Panc1 (cell line): Measurements from ENCODE around the gene GRHL1. TPM values are rescaled to one million over a fixed set of nuclear protein-coding genes. Genes with fewer than 3 reads are reported as not detected.

Experiments
- ATAC-seq: fragments of 200-7000 bp; cut with Tn5 transposase; 2 replicates; pipeline ENCODE4 v1.9.1; 2020; ENCODE audit warnings: mild to moderate bottlenecking, moderate library complexity
- BruUV-seq: library from RNA; stranded (reverse); fragments of 400-500 nt; replicated peaks from 2 replicates; lab custom pipeline; 2021; lab: Mats Ljungman, UMichigan
- CTCF ChIA-PET: fragments of 300-600 bp; sonication (Branson Sonifier 250); formaldehyde crosslinking; loops from one replicate; lab custom pipeline; 2022; ENCODE audit warnings: antibody characterized with exemption; lab: Charles Lee
- POLR2A ChIA-PET: fragments of 300-600 bp; sonication (Branson Sonifier 250); formaldehyde crosslinking; loops from one replicate; lab custom pipeline; 2022; ENCODE audit warnings: antibody characterized with exemption; lab: Charles Lee
- DNase-seq: peaks from one replicate; pipeline ENCODE4 v3.0.0-alpha.2; 2010; ENCODE audit warnings: low read depth, low spot score
- H3K27ac ChIP-seq: 2 replicates; pipeline ENCODE4 v1.5.1; 2011; ENCODE audit warnings: mild to moderate bottlenecking, low read length, inconsistent platforms
- H3K27me3 ChIP-seq: fragments of 200-500 bp; sonication (Bioruptor generic); 2 replicates; pipeline ENCODE4 v1.6.0; 2014; ENCODE audit warnings: low read length, inconsistent platforms; ENCODE audit not compliant: control insufficient read depth, insufficient read depth
- H3K36me3 ChIP-seq: fragments of 200-500 bp; sonication (Bioruptor generic); 2 replicates; pipeline ENCODE4 v1.5.1; 2014; ENCODE audit warnings: inconsistent platforms, mild to moderate bottlenecking, low read length, moderate library complexity; ENCODE audit not compliant: control insufficient read depth, insufficient read depth
- H3K4me1 ChIP-seq: 2 replicates; pipeline ENCODE4 v1.5.1; 2011; ENCODE audit warnings: inconsistent platforms, mild to moderate bottlenecking, low read length, moderate library complexity; ENCODE audit not compliant: control insufficient read depth, insufficient read depth
- H3K4me3 ChIP-seq, 2 experiments: 2 replicates each; pipeline ENCODE4 v1.5.1; 2011 to 2012; ENCODE audit warnings: low read depth in 2 of 2, low read length in 2 of 2, mild to moderate bottlenecking in 2 of 2, inconsistent platforms in 1 of 2, moderate library complexity in 1 of 2
- H3K9me3 ChIP-seq: fragments of 200-500 bp; sonication (Bioruptor generic); 2 replicates; pipeline ENCODE4 v1.5.1; 2014; ENCODE audit warnings: low read depth, mild to moderate bottlenecking, inconsistent platforms, low read length, moderate library complexity; ENCODE audit not compliant: control insufficient read depth, insufficient read depth
- CTCF ChIP-seq: fragments of 450-650 bp; IDR thresholded peaks from 2 replicates; pipeline ENCODE4 v1.5.1; 2017; ENCODE audit warnings: mild to moderate bottlenecking
- POLR2AphosphoS5 ChIP-seq: IDR thresholded peaks from 2 replicates; pipeline ENCODE4 v1.6.1; 2012; ENCODE audit warnings: mild to moderate bottlenecking, low read depth, low read length, moderate library complexity
- SIN3A ChIP-seq: IDR thresholded peaks from 2 replicates; pipeline ENCODE4 v1.6.1; 2012; ENCODE audit warnings: low read depth, mild to moderate bottlenecking, low read length, moderate library complexity, borderline replicate concordance; ENCODE audit not compliant: insufficient read depth
- TCF7L2 ChIP-seq: IDR thresholded peaks from 2 replicates; pipeline ENCODE4 v1.6.1; 2011; ENCODE audit warnings: mild to moderate bottlenecking, low read depth, low read length, inconsistent platforms
- in situ Hi-C: cut with HindIII; loops from 2 replicates; pipeline ENCODE4 v1.10.0; 2016; ENCODE audit warnings: low sequenced_read_pairs, low pct_unique_long_range_greater_than_20kb
- intact Hi-C: fragments of 100-400 bp; cut with micrococcal nuclease; formaldehyde crosslinking; loops from one replicate; pipeline ENCODE4 v1.10.0; 2022; ENCODE audit not compliant: unreplicated experiment
- total RNA-seq: library from RNA; stranded (reverse); gene quantifications from one replicate; pipeline ENCODE4 v1.2.1, GENCODE V29; 2021; ENCODE audit not compliant: unreplicated experiment
- TF ChIP-seq, protein P1 (sequence below), 2 experiments: IDR thresholded peaks; 2 replicates each; pipeline ENCODE4 v1.6.1; 2011 to 2012; ENCODE audit warnings: low read depth in 2 of 2, control low read depth in 1 of 2, low read length in 1 of 2, mild to moderate bottlenecking in 1 of 2, moderate library complexity in 1 of 2; ENCODE audit not compliant: insufficient read depth in 1 of 2

Gene GRHL1
- total RNA-seq, 1 experiment from 2014 or later = 4.7 TPM

DNA sequence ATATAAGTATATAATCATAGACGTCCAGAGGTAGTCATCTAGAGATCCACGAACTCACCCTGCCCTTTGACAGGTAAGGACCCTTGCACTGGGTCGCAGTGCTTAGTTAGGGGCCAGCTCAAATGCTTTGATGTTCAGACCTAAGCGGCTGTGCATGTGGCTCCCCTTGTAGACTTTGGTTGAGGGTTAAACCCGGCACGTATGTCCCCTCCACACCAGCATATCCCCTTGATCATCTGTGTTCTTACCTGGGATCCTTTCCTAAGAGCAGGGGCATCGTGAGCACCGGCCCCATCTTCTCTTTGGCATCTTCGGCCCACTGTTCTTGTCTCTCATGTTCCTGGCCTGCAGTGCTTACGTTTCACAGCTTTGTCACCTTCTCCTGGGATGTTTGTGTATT is 31.4 kb downstream of the GRHL1 start:
- Histone ChIP-seq H3K9me3 (no peaks in the 10 kb centered on the region), H3K4me3 (no peak overlapping the region), H3K4me1 (no peaks in the 10 kb centered on the region), H3K27ac (no peak overlapping the region), H3K27me3 (no peaks in the 10 kb centered on the region), H3K36me3 (no peaks in the 10 kb centered on the region)
- POLR2A ChIA-PET = interaction anchor here (0.6 to 0.7 kb wide), 2 partner anchors 19 to 183 kb away, joined by 3 read pairs; no protein-coding TSS in a partner anchor
- CTCF ChIA-PET = interaction anchor here (0.7 to 1.7 kb wide), 2 partner anchors 53 to 62 kb away, joined by 5 to 10 read pairs; no protein-coding TSS in a partner anchor
- intact Hi-C loops (loop anchor here (5.0 kb wide), 1 partner anchor 64 kb away; no protein-coding TSS in a partner anchor), in situ Hi-C loops (no loop called here)
- TF ChIP-seq, protein P1, sequence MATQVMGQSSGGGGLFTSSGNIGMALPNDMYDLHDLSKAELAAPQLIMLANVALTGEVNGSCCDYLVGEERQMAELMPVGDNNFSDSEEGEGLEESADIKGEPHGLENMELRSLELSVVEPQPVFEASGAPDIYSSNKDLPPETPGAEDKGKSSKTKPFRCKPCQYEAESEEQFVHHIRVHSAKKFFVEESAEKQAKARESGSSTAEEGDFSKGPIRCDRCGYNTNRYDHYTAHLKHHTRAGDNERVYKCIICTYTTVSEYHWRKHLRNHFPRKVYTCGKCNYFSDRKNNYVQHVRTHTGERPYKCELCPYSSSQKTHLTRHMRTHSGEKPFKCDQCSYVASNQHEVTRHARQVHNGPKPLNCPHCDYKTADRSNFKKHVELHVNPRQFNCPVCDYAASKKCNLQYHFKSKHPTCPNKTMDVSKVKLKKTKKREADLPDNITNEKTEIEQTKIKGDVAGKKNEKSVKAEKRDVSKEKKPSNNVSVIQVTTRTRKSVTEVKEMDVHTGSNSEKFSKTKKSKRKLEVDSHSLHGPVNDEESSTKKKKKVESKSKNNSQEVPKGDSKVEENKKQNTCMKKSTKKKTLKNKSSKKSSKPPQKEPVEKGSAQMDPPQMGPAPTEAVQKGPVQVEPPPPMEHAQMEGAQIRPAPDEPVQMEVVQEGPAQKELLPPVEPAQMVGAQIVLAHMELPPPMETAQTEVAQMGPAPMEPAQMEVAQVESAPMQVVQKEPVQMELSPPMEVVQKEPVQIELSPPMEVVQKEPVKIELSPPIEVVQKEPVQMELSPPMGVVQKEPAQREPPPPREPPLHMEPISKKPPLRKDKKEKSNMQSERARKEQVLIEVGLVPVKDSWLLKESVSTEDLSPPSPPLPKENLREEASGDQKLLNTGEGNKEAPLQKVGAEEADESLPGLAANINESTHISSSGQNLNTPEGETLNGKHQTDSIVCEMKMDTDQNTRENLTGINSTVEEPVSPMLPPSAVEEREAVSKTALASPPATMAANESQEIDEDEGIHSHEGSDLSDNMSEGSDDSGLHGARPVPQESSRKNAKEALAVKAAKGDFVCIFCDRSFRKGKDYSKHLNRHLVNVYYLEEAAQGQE (IDR thresholded peaks at IDR 0.05; ENCODE audit: insufficient read depth in 1 of 2, low read depth in 2 of 2, low read length in 1 of 2) = no peak
- TF ChIP-seq CTCF (no peak), TCF7L2 (no peak), SIN3A (no peak), POLR2AphosphoS5 (no peak)
- DNase-seq (no peak), ATAC-seq (no peak)
- no TSS peak for BruUV-seq

DNA sequence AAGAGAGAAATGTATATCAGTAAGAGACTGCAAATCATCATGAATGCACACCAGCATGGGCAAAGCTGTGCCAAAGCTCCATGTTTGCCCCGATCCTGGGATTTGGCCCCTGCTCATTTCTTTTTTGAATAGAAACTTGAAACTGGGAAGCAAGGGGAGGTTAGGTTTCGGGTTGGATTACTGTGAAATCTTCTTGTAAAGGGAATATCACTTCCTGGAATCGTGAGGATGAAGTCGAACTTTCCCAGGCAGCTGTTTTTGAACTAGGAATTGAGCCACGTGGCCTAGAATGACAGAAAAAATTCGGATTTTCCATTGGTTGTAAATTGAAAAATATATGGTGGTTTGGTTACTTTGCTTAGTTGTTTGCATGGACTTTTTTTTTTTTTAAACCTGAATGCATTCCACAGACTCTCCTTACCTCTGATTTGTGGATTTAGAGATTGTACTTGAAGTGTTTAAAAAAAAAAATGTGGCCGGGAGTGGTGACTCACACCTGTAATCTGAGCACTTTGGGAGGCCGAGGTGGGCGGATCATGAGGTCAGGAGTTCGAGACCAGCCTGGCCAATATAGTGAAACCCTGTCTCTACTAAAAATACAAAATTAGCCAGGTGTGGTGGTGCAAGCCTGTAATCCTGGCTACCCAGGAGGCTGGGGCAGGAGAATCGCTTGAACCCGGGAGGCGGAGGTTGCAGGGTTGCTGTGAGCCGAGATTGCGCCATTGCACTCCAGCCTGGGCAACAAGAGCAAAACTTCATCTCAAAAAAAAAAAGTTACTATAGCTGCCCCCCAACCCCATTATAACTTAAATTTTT is 32.1 kb downstream of the GRHL1 start:
- Histone ChIP-seq H3K27ac (no peak overlapping the region), H3K36me3 (no peaks in the 10 kb centered on the region), H3K27me3 (no peaks in the 10 kb centered on the region), H3K9me3 (no peaks in the 10 kb centered on the region), H3K4me3 (no peak overlapping the region), H3K4me1 (no peaks in the 10 kb centered on the region)
- no peak for TF ChIP-seq CTCF
- TF ChIP-seq POLR2AphosphoS5 = no peak
- TF ChIP-seq, protein P1 (IDR thresholded peaks at IDR 0.05; ENCODE audit: insufficient read depth in 1 of 2, low read depth in 2 of 2, low read length in 1 of 2) = no peak
- TF ChIP-seq TCF7L2 = no peak
- no peak for TF ChIP-seq SIN3A
- in situ Hi-C loops = no loop called here
- BruUV-seq = no TSS peak
- ChIA-PET CTCF (interaction anchor here (0.6 to 2.3 kb wide), 17 partner anchors 9 to 609 kb away, joined by 3 to 20 read pairs (median 5); partner anchors contain the start of gene KLF11), POLR2A (interaction anchor here (0.7 kb wide), 1 partner anchor 18 kb away, joined by 3 read pairs; no protein-coding TSS in a partner anchor)
- ATAC-seq (0 out of 2 replicates have a peak, but pooled peaks have one; percentile 12), DNase-seq (no peak)
- intact Hi-C loops = loop anchor here (5.0 kb wide), 1 partner anchor 64 kb away; no protein-coding TSS in a partner anchor
